ENCODE results near the gene GZF1. TPM values are rescaled to one million over a fixed set of nuclear protein-coding genes. Genes with fewer than 3 reads are reported as not detected.

Gene GZF1
- polyA plus RNA-seq (ENCODE audit: insufficient read depth in 1 of 5, insufficient read length in 5 of 5, low replicate concordance in 1 of 5): 10 to 100 TPM; 11.8 to 15.6 (median 13.5) TPM
- long read RNA-seq, donor 1, full-length matches to known transcripts: 2 of 2 reads
- long read RNA-seq, donor 1, partial matches to known transcripts: 0 of 2 reads
- long read RNA-seq, donor 1, other reads (novel, unspliced or antisense): 0 of 2 reads
- long read RNA-seq, donor 2, full-length matches to known transcripts: 1 of 1 reads
- long read RNA-seq, donor 2, partial matches to known transcripts: 0 of 1 reads
- long read RNA-seq, donor 2, other reads (novel, unspliced or antisense): 0 of 1 reads
- long read RNA-seq, donor 3, full-length matches to known transcripts: 1 of 1 reads
- long read RNA-seq, donor 3, partial matches to known transcripts: 0 of 1 reads
- long read RNA-seq, donor 3, other reads (novel, unspliced or antisense): 0 of 1 reads
- long read RNA-seq, donor 4: 0 reads
- long read RNA-seq, donor 5, full-length matches to known transcripts: 3 of 3 reads
- long read RNA-seq, donor 5, partial matches to known transcripts: 0 of 3 reads
- long read RNA-seq, donor 5, other reads (novel, unspliced or antisense): 0 of 3 reads
- long read RNA-seq, donor 6, full-length matches to known transcripts: 2 of 2 reads
- long read RNA-seq, donor 6, partial matches to known transcripts: 0 of 2 reads
- long read RNA-seq, donor 6, other reads (novel, unspliced or antisense): 0 of 2 reads
- long read RNA-seq, donor 7, full-length matches to known transcripts: 4 of 4 reads
- long read RNA-seq, donor 7, partial matches to known transcripts: 0 of 4 reads
- long read RNA-seq, donor 7, other reads (novel, unspliced or antisense): 0 of 4 reads
- long read RNA-seq, donor 8, full-length matches to known transcripts: 2 of 2 reads
- long read RNA-seq, donor 8, partial matches to known transcripts: 0 of 2 reads
- long read RNA-seq, donor 8, other reads (novel, unspliced or antisense): 0 of 2 reads

DNA sequence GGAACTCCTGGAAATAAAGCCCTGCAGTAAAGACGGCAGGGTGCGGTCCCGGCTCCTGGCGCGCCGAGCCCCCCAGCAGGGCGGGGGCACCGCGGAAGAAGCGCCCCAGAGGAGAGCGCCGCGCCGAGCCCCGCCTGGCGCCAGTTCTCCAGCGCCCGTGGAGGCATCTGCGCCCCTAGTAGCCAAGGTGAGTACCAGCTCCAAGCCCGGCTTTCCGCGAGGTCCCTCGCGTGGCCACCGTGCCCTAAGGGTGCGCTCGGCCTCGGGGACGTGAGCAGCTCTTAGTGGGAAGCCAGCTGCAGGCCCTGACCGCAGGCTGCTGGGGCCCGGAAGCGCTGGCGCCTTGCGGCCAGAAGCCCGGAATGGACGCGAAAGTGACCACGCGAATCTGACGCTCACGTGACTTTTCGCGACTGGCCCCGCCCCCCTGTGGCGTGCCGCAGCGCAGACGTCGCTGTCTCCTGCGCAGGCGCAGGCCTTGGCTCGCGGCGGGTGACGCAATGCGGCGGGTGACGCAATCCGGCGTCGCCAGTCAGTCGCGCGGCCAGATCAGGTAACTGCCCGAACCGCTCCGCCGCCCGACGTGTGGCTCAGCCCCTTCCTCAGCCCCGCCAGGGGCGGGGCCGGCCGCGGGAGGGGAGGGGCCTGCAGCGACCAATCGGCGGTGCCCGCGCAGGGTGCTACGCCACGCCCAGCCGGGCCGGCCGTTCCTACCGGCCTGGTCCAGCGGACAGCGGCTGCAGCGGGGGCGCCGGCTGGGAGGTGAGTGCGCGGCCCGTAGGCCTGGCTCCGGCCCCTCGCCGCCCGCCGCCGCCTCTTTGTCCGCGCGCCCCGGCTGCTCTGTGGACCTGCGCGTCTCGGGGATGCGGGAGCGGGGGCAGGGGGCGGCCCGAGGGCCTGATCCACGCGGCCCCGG, at the start of gene GZF1:
GZF1 (plus strand) TSS at position 707 of the 916 bp plus-strand sequence. CDS start 2,202 bp downstream, outside the sequence.
- peak; percentile 99 to 100 for DNase-seq

DNA sequence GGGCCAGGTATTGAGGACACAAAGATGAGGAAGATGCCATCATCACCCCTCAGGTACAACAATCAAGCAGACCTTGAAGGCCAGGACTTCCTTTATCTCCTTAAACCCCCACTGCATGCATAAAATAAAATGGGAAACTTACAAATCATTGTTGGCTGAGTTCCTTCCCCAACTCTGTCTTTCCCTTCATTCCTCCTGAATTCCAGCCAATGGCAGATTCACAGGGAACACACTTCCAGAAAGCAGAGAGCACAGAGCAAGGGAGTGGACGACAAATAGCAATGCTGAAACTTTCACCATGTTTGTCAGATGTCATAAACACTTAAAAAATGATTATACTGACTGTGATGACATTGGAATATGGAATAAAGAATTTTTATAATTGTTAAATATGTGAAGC, 48.7 kb upstream of the GZF1 start:
- DNase-seq: no peak

DNA sequence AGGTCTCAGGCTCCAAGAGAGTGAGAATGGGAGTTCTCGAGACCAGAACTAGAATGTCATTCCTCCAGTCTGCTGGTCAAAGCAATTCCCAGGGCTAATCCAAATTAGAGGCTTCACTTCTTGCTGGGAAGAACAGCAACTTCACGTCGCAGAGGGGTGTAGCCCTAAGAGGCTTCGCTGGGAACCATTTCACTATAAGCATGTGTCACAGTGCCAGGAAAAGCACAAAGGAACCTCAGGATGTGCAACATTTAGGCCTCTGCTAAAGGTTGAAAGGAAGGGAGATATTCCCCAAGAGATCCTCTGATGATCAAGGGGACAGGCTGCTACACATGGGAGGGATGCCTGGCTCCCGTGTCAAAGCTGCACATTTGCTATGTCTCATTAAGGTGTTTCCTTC, 47.3 kb upstream of the GZF1 start:
- no peak for DNase-seq

DNA sequence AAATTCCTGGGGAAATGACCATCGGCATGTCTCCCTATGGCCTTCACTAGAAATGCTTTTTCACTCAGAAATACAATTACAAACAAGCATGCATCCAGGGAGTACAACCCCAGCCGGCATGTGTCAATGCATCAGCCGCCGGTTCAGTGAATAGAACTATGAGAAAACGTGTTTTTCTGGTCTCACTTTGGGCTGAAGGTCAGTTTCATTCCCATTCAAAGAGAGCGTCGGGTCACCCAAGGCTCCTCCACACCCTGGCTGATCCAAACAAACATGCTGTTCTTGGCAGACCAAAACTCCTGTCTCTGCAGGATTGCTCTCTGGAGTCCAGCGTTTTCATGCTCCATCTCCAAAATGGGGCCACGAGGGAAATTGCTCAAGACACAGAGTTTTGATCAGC, 46.9 kb upstream of the GZF1 start:
- DNase-seq: no peak

DNA sequence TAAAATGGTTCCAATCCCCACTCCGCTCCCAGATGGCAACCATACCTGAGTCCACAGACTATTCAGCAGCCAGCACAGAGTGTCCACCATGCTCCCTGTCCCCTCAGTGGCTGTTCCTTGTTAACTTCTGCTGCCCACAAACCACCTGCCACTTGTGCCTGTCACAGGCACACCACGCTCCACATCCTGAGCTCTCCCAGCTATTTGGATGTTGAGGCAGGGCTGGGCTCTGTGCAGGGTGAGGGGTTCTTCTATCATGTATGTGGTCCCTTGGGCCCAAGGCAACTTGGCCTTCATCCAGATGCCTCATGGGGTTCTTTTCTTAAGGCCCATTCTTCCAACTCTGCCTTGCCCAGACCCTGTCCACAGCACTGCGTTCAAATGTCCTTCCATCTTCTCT, 45.4 kb upstream of the GZF1 start:
- no peak for DNase-seq

DNA sequence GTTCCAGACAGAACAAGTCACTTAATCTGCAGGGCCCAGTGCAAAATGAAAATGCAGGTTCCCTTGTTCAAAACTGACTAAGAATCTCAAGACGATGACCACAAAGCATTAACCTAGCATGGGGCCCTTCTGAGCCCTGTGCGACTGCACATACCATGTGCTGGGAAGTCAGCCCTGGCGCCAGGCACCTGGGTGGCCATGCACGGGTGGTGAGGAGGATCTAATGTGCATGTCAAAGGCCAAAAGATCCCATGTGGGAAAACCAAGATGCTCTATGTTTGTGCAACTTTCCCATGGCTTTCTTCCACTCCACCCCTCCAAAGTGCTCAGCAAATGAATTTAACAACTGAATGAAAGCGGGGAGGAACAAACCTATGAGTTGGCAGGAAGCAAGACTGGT, 44.9 kb upstream of the GZF1 start:
- DNase-seq: no peak

DNA sequence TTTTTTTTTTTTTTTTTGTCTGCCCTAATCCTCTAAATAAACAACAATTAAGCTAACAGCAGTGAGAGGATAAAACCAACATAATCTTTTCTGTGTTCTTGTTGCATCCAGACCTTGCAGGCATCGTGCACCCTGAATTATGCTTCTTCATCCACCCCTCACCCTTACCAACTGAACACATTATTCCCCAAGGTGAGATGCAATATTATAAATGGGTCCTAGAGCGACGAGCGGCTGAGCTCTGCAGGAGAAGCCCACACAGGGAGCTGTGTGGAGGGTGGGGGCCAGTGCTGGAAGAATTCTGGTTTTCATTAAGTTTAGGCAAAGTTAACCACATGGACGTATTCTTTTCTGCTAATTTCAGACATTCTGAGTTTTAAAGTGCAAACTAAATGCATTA, 43.6 kb upstream of the GZF1 start:
- no peak for DNase-seq

DNA sequence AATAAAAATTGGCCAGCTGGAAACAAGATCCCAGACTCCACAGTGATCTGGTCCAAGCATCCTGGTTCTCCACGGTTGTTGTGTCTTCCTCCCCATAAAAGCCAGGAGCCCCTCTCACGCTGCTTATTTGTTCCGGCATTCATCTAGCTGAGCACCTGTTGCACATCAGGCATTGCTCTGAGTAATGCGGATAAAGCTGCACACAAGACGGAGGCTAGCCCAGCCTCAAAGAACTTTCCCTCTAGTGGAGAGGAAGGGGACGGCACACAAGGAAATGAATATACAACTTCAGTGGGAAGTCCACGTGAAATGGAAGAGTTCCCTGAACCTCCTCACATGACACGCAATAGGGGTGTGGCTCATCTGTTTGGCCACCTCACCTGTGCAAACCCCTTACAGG, 41.7 kb upstream of the GZF1 start:
- no peak for DNase-seq

DNA sequence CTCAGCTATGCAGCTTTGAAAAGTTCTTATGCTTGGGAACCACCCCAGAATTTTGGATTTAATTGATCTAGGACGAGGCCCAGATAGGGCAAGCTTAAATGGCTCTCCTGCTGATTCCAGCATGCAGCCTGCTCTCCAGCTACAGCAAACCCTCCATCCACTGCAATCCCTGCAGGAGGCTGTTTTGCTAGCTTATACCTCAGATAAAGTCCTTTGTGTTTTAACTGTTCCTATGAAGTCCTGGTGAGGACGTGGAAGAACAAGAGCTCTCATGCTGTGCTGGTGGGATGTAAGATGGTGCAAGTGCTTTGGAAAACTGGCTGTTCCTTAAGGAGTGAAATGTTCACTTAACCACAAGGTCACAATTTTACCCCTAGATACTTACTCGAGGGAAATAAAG, 36.9 kb upstream of the GZF1 start:
- DNase-seq: no peak

DNA sequence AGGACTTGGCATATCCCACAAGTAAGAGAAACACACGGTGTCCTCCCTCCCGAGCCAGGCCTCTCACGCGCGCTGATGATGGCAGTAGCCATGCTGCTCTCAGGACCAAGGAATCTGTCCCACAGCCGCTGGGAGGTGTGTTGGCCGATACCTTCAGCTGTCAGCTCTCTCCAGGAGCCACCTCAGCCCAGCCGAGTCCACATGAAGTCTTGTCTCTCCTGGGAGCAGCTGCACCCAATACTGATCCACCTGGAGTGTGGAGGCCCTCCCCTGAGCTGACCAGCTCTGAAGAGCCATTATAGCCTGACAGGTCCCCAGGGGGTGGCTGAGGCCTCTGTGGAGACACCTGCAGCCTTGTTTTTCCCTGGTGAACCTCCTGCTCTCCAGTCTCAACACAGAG, 35.2 kb upstream of the GZF1 start:
- DNase-seq: no peak

DNA sequence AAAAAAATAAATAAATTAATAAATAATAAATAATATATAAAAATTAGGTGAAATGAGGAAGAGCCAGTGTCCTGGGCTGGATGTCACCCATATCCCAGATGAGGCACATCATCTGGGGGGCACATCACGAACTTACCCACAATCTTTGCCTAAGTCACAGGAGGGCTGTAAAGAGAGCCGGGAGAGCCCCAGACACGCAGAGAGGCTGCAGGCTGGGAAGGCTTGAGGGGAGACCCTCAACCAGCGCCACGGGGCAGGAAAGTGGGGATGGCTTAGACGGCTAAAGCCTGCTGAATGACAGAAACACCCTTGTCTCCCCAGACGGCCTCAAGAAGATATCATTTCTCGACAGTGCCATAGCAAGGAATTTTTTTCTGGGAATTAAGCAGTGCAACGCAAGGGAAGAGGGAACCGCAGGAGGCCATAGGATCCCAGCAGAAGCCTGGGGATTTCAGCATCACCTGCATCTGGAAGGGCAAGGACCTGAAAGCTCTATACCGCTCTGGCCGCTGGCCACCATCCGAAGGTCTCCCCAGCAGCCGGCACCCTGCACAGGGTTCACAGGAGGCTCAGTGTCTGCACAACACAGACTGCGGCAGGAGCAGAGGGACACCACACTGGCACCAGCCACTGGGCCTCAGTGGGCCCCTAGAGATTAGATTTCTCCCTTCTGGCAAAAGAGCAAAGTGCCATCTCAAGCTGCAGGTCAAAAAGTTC, 34.2 kb upstream of the GZF1 start:
- DNase-seq: no peak

DNA sequence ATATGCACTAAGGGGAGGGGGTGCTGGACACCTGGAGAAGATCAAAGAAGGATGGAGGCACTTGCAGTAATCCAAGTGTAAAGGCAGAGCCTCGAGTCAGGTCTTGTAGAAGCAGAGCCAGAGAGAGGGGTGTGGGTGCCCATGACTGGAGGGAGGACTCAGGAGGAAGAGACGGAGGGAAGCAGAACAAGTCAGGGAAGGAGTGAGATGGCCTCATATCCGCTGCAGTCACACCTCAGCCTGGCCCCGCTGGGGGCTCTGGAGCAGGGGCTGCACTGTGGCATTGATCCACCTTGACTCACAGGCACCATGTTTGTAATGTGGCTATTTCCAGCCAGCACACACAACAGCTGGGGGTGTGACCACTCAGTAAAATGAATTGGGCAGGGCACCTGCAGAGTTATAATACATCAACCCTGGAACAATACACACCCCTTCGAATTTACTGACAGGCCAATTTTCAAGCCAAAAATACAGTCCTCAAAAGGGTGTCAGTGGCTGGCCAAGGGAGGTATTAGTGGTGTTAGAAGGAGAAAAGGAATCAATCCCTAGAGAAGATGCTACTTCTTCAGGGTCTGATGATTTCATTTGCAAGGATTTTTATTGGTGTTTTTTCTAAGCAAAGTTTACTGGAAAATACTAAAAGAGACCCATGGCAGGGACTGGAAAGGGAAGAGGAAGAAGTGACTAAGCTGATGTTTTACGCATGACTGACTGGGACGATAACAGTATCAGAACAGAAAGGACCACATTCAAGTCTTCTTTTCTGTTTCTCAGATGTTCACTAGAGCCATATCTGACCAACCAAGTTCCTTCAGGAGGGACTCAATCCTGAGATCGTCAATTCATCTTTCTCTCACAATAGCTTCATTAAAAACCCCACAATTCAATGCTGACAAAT, 30.3 kb upstream of the GZF1 start:
- no peak for DNase-seq

DNA sequence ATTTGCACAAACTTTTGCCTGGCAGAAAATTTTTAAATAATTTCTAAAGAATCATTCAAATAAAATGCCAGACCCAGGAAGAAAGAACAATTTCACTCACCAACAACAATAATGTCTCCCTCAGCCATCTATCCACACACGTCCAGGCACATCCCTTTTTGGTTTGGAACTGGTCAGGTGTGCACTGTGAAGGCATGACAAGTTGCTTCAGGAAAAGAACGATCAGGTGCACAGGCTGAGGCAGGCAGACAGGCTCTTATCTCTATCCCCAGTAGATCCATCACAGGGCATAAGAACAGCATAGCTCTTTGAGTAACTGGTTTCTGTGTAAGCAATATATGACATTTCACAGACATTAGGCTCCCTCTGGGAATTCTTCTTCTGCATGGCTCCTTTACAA, 29.5 kb upstream of the GZF1 start:
- DNase-seq: no peak

DNA sequence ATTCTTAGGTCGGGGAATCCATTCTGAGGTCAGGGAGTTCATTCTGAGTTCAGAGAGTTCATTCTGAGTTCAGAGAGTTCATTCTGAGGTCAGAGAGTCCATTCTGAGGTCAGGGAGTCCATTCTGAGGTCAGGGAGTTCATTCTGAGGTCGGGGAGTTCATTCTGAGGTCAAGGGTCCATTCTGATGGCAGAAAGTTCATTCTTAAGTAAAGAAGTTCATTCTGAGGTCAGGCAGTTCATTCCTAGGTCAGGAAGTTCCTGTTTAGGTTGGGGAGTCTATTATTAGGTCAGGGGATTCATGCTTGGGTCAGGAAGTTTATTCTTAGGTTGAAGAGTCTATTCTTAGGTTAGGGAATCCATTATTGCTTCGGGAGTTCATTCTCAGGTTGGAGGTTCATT, 27.9 kb upstream of the GZF1 start:
- no peak for DNase-seq

DNA sequence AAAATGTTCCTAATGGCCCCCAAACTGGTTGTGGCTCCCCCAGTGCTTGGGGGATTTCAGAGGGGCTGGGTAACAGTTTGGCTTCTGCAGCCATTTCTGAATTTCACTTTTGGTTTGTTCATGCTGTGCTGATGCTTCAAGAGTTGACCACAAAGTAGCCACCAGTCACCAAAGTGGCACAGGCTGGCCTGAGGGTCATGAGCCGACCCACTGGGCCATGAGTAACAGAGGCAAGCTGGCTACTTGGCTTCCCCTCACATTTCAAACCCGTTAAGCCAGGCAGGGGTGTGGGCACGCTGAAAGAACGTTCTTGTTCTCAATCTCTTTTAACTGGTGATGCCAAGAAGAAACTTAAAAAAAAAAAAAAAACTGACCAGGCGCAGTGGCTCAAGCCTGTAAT, 26.5 kb upstream of the GZF1 start:
- no peak for DNase-seq

DNA sequence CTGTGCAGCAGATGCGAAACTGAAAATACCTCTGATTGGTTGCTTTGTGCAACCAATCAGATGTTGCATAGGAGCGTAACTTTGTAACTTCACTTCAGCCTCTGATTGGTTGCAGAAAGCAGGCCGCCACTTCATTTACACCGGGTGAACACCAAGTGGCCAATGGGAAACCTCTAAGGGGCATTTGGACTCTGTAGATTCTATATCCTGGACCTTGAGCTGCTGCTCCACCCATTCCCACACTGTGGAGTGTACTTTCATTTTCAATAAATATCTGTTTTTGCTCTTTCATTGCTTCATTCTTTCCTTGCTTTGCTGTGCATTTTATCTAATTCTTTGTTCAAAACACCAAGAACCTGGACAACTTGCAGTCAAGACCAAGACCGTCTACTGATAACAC, 25.5 kb upstream of the GZF1 start:
- no peak for DNase-seq

DNA sequence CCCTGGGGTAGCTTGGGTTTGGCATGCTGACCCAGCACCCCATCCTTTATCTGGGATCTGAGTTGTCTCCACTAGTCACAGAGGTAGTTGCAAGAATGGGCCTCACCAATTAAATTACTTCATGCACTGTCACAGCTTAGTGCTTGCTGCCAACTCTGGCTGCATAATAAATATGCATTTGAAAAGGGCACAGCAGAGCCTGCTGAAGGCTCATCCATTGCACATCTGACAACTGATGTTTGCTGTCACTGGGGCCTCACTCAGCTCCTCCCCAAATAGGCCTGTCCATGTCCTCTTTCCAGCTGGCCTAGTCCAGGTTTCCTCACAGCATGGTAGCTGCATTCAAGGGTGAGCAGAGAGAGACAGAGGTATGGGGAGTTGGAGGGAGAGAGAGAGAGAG, 24.7 kb upstream of the GZF1 start:
- no peak for DNase-seq

DNA sequence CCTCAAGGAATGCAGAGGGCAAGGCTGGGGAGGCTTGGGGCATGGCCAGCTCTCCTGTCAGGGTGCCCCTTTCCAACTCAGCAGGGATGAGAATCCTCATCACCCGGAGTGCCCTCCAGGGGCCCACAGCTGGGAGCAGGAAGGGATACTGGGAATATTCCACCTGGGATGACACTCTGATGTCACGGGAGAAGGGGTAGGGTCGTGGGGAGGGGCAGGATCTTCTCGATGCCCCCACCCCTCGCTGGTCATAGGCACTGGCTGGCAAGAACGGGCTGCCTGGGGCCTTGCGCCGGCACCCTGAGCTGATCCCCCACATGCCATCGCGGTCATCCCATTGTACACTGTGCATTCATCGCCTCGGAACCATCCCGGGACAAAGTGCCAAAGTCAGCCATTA, 22.0 kb upstream of the GZF1 start:
- no peak for DNase-seq

DNA sequence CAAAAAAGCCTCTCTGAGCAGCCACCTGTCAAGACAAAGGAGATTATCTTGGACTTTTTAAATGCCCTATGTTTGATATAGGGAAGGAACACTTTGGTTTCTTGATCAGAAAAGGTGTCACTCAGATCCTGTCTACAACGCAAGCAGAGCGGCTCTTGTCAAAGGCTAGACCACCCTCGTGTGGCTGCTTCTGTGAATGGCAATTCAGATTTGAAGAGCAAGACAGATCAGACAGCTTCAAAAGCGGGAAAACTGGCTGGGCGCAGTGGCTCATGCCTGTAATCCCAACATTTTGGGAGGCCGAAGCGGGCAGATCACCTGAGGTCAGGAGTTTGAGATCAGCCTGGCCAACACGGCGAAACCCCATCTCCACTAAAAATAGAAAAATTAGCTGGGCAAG, 21.5 kb upstream of the GZF1 start:
- peak in 1 of 2 donors; percentile 64 for DNase-seq

DNA sequence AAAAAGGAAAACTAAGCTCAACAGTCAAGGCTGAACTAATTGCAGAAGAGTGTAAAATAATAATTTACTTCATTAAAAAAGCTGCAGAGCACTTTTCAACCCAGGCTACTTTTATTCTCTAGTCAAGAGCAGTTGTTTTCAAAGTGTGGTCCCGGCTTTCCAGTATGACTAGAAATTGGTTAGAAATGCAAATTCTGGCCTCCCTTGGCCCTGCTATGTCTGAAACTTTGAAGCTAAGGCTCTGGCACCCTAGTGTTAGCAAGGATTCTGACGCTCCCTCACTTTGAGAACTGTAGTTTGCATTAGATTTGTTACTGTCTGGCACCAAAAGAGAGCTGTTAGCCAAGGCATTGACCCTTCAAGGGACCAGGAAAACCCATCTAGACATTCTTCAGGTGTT, 20.9 kb upstream of the GZF1 start:
- DNase-seq: no peak
